ENCODE data around the gene TBC1D3E.
"Not testable (repeated sequence)": the region's sequence is repeated elsewhere in the genome, so short reads cannot be mapped to it uniquely, and the experiment has no call there.

TBC1D3E gene

GRCh38 chr17:38127651-38128050 is at the start of gene TBC1D3E:
TSS of gene TBC1D3E (plus strand) at chr17:38127951. CDS start at chr17:38129496, 1,545 bp downstream.
- DNase-seq (ENCODE audit: low spot score) = not testable (repeated sequence)

GRCh38 chr17:38087344-38087743 is 40.4 kb upstream of the TBC1D3E start:
- DNase-seq (ENCODE audit: low spot score) = not testable (repeated sequence)

GRCh38 chr17:38088120-38088519 is 39.6 kb upstream of the TBC1D3E start:
- not testable (repeated sequence) for DNase-seq (ENCODE audit: low spot score)

GRCh38 chr17:38094059-38094694 is 33.6 kb upstream of the TBC1D3E start:
- DNase-seq (ENCODE audit: low spot score) = not testable (repeated sequence)

GRCh38 chr17:38099262-38099661 is 28.5 kb upstream of the TBC1D3E start:
- not testable (repeated sequence) for DNase-seq (ENCODE audit: low spot score)

- not testable (repeated sequence) for DNase-seq (ENCODE audit: low spot score)
Observed at GRCh38 chr17:38119829-38120228, 7.9 kb upstream of the TBC1D3E start.

- DNase-seq (ENCODE audit: low spot score) = not testable (repeated sequence)
Observed at GRCh38 chr17:38134860-38135259, 7.1 kb downstream of the TBC1D3E start.

Measured in AG20443 (cell line).